Stimulated activated CD4-positive, alpha-beta T cell treated with anti-CD3 and anti-CD28 coated beads, Interleukin-15, amount 100 ng/mL, for 24 hours (primary cell): ENCODE data around the gene RPH3AL.
"Not testable (repeated sequence)": the region's sequence is repeated elsewhere in the genome, so short reads cannot be mapped to it uniquely, and the experiment has no call there.

Experiments
- DNase-seq: peaks from one replicate; pipeline ENCODE4 v3.0.0-alpha.2; 2020

RPH3AL gene

GRCh38 chr17:170130-170670 is 182.4 kb downstream of the RPH3AL start:
- no peak for DNase-seq

DNA sequence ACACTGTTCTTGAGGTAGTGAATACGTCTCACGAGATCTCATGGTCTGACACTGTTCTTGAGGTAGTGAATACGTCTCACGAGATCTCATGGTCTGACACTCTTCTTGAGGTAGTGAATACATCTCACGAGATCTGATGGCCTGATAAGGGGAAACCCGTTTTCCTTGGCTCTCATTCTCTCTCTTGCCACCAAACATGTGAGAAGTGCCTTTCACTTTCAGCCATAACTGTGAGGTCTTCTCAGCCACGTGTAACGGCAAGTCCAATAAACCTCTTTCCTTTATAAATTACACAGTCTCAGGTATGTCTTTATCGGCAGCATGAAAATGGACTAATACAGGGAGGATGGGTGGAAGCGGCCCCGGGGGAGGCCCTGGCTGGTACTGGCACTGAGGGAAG is 184.0 kb downstream of the RPH3AL start:
- DNase-seq = not testable (repeated sequence)

DNA sequence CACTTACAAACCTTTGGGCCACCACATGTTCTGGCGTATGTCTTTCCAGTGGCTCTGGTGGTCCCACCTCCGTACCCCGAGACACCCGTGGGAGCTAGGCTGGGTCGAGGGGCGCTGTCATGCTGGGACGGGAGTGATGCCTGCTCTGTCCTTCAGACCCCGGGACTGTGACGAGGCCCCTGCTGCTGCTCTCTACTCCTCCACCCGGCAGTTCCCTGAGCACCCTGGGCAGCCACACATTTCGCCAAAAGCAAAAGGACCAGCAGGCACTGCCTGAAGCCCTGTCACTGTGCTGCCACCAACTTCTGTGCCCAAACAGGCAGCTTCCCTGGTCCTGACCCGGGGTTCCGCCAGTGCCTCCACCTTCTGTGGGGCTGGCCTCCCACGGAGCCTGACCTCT is 186.7 kb downstream of the RPH3AL start:
- no peak for DNase-seq

GRCh38 chr17:164303-165235 is 188.0 kb downstream of the RPH3AL start:
- DNase-seq = peak; percentile 38

DNA sequence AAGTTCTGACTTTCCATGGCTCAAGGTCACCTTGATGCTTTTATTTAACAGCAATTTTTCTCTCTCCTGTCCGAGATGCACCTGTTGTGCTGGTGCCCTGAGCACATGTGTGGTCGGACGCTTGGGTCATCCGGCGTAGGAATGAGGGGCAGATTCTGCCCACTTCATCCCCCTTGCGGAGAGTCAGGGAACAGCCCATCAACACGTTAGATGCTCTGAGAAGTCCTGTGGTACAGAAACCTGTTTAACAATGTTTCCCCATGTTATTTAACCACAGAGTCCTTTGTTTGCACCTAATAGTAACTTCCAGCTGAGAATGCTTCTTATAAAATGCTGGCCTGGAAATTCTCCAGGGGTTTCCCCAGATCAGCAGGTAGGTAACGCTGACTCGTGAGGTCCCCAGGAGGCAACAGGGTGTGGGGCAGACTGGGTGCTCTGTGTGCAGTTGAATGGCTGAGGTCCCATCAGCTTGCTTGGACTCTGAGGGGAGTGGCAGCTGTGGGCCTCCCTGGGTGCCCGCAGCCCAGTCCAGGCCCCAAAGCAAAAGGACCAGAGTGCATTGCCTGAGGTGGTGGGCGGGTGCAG is 189.0 kb downstream of the RPH3AL start:
- no peak for DNase-seq

DNA sequence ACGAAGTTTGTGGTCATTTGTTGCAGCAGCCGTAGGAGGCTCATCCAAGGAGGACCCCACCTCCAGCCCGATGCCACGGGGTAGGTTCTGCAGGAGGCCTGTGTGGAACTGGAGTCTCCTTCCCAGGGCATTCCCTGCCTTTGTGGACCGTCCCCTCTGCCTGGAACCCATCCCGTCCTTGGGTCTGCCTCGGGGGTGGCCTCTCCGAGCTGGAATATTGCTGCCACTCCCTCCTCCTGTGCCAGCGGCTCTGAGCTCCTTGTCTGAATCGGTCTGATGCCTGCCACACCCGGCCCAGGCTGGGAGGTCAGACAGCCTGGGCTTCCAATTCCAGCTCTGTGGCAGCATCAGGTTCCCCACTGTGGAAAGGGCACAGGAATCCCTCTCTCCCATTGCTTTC is 189.9 kb downstream of the RPH3AL start:
- DNase-seq = no peak
